Measurements from ENCODE around the gene ITPRID1.
"Not testable (repeated sequence)": the region's sequence is repeated elsewhere in the genome, so short reads cannot be mapped to it uniquely, and the experiment has no call there.

DNA sequence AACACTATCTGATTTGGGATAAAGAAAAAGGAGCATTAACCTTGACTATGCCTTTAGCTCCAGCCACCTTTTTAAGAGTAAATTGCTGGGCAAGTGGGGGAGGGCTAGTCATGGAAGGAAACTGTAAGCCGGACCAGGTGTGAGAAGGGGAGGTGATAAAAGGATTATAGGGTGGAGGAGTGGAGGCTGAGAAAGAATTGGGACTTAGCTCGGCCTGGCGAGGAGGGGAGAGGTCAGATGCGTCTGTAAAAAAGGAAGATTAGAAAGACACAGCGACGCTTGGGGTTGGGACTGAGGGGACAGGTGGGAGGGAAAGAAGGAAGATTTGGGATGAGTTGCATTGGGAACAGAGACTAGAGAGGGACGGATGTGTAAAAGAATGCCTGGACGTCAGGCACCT is 43.0 kb upstream of the ITPRID1 start:
- TF ChIP-seq, protein P1, sequence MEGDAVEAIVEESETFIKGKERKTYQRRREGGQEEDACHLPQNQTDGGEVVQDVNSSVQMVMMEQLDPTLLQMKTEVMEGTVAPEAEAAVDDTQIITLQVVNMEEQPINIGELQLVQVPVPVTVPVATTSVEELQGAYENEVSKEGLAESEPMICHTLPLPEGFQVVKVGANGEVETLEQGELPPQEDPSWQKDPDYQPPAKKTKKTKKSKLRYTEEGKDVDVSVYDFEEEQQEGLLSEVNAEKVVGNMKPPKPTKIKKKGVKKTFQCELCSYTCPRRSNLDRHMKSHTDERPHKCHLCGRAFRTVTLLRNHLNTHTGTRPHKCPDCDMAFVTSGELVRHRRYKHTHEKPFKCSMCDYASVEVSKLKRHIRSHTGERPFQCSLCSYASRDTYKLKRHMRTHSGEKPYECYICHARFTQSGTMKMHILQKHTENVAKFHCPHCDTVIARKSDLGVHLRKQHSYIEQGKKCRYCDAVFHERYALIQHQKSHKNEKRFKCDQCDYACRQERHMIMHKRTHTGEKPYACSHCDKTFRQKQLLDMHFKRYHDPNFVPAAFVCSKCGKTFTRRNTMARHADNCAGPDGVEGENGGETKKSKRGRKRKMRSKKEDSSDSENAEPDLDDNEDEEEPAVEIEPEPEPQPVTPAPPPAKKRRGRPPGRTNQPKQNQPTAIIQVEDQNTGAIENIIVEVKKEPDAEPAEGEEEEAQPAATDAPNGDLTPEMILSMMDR (IDR thresholded peaks at IDR 0.05) = not testable (repeated sequence)
- not testable (repeated sequence) for TF ChIP-seq EP300, POLR2A, POLR2AphosphoS5 (IDR thresholded peaks at IDR 0.05)
